Gastrocnemius medialis (tissue), 4 donors: Measurements from ENCODE around the gene ABCF2.

ENCODE experiments used
- CTCF ChIP-seq, 5 experiments: fragments of 450-650 bp in 3 of 5; fragments of 200-600 bp in 2 of 5; sonication (generic) in 2 of 5; IDR thresholded peaks in 4 of 5; conservative IDR thresholded peaks in 1 of 5; 1 replicate in 4 of 5; 2 replicates in 1 of 5; pipeline ENCODE4 v1.5.1; 2016 to 2019; ENCODE audit warnings: antibody characterized with exemption in 5 of 5, mild to moderate bottlenecking in 3 of 5, moderate library complexity in 3 of 5
- POLR2A ChIP-seq, 2 donors: fragments of 450-650 bp; IDR thresholded peaks; one replicate each; pipeline ENCODE4 v1.6.1; 2017; ENCODE audit warnings: antibody characterized with exemption in 2 of 2, mild to moderate bottlenecking in 2 of 2, moderate library complexity in 2 of 2

- no peak for TF ChIP-seq POLR2A (IDR thresholded peaks at IDR 0.05)
- no peak for TF ChIP-seq CTCF (IDR thresholded peaks at IDR 0.05 in 4 of 5, conservative IDR thresholded peaks at IDR 0.05 in 1 of 5)
Observed at GRCh38 chr7:151232917-151233701, 6.1 kb upstream of the ABCF2 start.
